ENCODE results near the gene USP9X.
"Not testable (repeated sequence)": the region's sequence is repeated elsewhere in the genome, so short reads cannot be mapped to it uniquely, and the experiment has no call there.

- not testable (repeated sequence) for TF ChIP-seq PPARA (CRISPR knock-in tag; IDR thresholded peaks at IDR 0.05; ENCODE audit: borderline replicate concordance); ZFP3 (CRISPR knock-in tag; IDR thresholded peaks at IDR 0.05); TOX (CRISPR knock-in tag; IDR thresholded peaks at IDR 0.05; ENCODE audit: borderline replicate concordance); ISL1 (CRISPR knock-in tag; IDR thresholded peaks at IDR 0.05); BACH2 (CRISPR knock-in tag; IDR thresholded peaks at IDR 0.05; ENCODE audit: borderline replicate concordance)
These were observed 21.0 kb downstream of the USP9X start for GRCh38 chrX:41106257-41106656.

Measured in SK-N-SH treated with all-trans-retinoic acid at 6 μM for 48 hours (cell line).